ENCODE measurements around the gene ROBO2. TPM values are rescaled to one million over a fixed set of nuclear protein-coding genes. Genes with fewer than 3 reads are reported as not detected.

The ROBO2 gene
- polyA plus RNA-seq, 2 of the 4 experiments (the other 2 are of a cell fraction), result 0.04 TPM; not detected in 1

DNA sequence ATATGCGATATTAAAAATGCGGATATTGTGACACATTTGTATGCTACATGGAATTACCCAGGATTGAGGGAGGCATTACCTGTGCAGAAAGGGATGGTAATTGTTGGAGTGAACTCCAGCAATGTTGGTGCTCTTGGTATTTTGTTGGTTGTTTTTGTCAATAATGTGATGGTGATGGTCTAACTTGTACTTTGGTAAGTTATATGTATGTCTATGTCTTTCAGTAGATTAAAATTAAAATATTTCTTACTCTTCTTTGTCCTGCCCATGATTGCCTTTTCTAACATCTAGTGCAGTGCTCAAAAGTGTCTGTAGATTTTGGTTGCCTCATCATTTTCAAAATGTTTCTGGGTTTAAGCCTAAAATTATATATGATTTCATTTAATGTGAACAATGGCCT is 192.7 kb downstream of the ROBO2 start:
- Histone ChIP-seq H3K4me3 (no peak overlapping the region), H3K9me3 (no peaks in the 10 kb centered on the region), H3K27ac (no peak overlapping the region), H3K4me1 (no peaks in the 10 kb centered on the region), H3K4me2 (no peak overlapping the region)
- 63% methylated on average over 2 of the region's 2 CpGs for whole genome bisulfite sequencing (ENCODE audit: missing lambda C conversion rate)
- FAIRE-seq (no peak), ATAC-seq (no peak), DNase-seq (ENCODE audit: low read depth in 1 of 2, low spot score in 1 of 2) (no peak)
- POLR2A ChIA-PET, result no interaction called here
- TF ChIP-seq, protein P1, sequence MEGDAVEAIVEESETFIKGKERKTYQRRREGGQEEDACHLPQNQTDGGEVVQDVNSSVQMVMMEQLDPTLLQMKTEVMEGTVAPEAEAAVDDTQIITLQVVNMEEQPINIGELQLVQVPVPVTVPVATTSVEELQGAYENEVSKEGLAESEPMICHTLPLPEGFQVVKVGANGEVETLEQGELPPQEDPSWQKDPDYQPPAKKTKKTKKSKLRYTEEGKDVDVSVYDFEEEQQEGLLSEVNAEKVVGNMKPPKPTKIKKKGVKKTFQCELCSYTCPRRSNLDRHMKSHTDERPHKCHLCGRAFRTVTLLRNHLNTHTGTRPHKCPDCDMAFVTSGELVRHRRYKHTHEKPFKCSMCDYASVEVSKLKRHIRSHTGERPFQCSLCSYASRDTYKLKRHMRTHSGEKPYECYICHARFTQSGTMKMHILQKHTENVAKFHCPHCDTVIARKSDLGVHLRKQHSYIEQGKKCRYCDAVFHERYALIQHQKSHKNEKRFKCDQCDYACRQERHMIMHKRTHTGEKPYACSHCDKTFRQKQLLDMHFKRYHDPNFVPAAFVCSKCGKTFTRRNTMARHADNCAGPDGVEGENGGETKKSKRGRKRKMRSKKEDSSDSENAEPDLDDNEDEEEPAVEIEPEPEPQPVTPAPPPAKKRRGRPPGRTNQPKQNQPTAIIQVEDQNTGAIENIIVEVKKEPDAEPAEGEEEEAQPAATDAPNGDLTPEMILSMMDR (IDR thresholded peaks at IDR 0.05), result no peak
- TF ChIP-seq, protein P2, sequence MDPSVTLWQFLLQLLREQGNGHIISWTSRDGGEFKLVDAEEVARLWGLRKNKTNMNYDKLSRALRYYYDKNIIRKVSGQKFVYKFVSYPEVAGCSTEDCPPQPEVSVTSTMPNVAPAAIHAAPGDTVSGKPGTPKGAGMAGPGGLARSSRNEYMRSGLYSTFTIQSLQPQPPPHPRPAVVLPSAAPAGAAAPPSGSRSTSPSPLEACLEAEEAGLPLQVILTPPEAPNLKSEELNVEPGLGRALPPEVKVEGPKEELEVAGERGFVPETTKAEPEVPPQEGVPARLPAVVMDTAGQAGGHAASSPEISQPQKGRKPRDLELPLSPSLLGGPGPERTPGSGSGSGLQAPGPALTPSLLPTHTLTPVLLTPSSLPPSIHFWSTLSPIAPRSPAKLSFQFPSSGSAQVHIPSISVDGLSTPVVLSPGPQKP (IDR thresholded peaks at IDR 0.05; ENCODE audit: low read depth, low read length), result no peak
- TF ChIP-seq HOXB13 (CRISPR knock-in tag; IDR thresholded peaks at IDR 0.05; ENCODE audit: low read depth) (no peak), TFCP2L1 (CRISPR knock-in tag; IDR thresholded peaks at IDR 0.05) (no peak)
- CTCF ChIA-PET, result no interaction called here

DNA sequence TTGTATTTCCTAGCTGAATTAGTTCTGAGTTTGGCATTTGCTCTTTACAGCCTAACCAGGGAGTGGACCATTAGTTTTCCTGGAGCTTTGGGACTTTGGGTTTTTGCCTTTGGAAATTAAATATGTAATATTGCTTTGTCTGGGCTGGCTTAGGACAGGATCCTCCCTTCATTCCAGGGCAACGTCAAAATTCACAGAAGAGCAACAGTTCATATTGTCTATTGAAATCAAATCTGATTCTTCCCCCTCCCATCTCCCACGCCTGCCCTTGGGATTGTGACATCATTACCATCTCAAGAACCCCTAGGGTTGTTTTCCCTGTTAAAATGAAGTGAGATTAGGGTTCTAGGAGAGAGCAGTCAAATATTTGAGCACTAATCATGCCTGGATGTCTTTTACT is 194.1 kb downstream of the ROBO2 start:
- no peak overlapping the region for H3K27ac ChIP-seq
- ChIA-PET POLR2A (no interaction called here), CTCF (no interaction called here)
- no peaks in the 10 kb centered on the region for H3K9me3 ChIP-seq
- WGBS (ENCODE audit: missing lambda C conversion rate), result 2% methylated on average over 2 of the region's 2 CpGs
- H3K4me1 ChIP-seq, result no peaks in the 10 kb centered on the region
- no peak for ATAC-seq
- FAIRE-seq, result no peak
- no peak overlapping the region for H3K4me2 ChIP-seq
- no peak for DNase-seq (ENCODE audit: low read depth in 1 of 2, low spot score in 1 of 2)
- no peak overlapping the region for H3K4me3 ChIP-seq
- TF ChIP-seq POLR2A (IDR thresholded peaks at IDR 0.05; ENCODE audit: low read length), result no peak
- no peak for TF ChIP-seq MAZ (IDR thresholded peaks at IDR 0.05; ENCODE audit: borderline replicate concordance, low read depth, low read length)
- no peak for TF ChIP-seq FOXS1 (CRISPR knock-in tag; IDR thresholded peaks at IDR 0.05)
- TF ChIP-seq BHLHE40 (IDR thresholded peaks at IDR 0.05; ENCODE audit: low read depth, low read length), result no peak
- no peak for TF ChIP-seq PHF8 (IDR thresholded peaks at IDR 0.05; ENCODE audit: borderline replicate concordance, low read depth)
- TF ChIP-seq TP53 (CRISPR knock-in tag; IDR thresholded peaks at IDR 0.05), result no peak
- TF ChIP-seq HEYL (CRISPR knock-in tag; IDR thresholded peaks at IDR 0.05), result no peak

DNA sequence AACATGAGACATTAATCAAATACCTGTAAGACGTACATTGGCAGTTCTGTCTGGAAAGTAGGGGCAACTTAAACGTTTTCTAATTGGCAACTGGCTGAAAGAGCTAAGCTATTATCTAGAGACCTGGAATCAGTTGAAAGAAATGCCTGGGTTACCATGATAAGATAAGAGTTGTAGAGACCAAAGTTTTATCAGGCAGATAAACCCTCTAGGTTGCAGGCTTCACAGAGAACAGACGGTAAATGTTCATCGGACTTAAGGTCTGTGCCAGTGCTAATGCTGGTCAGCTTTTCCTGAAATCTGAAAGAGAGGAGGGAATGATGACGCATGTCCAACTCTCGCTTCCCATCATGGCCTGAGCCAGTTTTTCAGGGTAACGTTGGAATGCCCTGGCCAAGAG is 196.2 kb downstream of the ROBO2 start:
- Histone ChIP-seq H3K4me2 (no peak overlapping the region), H3K9me3 (no peaks in the 10 kb centered on the region), H3K27ac (no peak overlapping the region), H3K4me3 (no peak overlapping the region), H3K4me1 (no peaks in the 10 kb centered on the region)
- POLR2A ChIA-PET, result no interaction called here
- CTCF ChIA-PET, result no interaction called here
- no peak for FAIRE-seq
- TF ChIP-seq, protein P3, sequence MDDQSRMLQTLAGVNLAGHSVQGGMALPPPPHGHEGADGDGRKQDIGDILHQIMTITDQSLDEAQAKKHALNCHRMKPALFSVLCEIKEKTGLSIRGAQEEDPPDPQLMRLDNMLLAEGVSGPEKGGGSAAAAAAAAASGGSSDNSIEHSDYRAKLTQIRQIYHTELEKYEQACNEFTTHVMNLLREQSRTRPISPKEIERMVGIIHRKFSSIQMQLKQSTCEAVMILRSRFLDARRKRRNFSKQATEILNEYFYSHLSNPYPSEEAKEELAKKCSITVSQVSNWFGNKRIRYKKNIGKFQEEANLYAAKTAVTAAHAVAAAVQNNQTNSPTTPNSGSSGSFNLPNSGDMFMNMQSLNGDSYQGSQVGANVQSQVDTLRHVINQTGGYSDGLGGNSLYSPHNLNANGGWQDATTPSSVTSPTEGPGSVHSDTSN (IDR thresholded peaks at IDR 0.05), result no peak
- TF ChIP-seq POLR2A (IDR thresholded peaks at IDR 0.05; ENCODE audit: low read length), result no peak
- no peak for TF ChIP-seq EHMT2 (IDR thresholded peaks at IDR 0.05; ENCODE audit: low read depth)
- TF ChIP-seq, protein P4, sequence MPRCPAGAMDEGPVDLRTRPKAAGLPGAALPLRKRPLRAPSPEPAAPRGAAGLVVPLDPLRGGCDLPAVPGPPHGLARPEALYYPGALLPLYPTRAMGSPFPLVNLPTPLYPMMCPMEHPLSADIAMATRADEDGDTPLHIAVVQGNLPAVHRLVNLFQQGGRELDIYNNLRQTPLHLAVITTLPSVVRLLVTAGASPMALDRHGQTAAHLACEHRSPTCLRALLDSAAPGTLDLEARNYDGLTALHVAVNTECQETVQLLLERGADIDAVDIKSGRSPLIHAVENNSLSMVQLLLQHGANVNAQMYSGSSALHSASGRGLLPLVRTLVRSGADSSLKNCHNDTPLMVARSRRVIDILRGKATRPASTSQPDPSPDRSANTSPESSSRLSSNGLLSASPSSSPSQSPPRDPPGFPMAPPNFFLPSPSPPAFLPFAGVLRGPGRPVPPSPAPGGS (IDR thresholded peaks at IDR 0.05), result no peak
- TF ChIP-seq JUN (IDR thresholded peaks at IDR 0.05), result no peak
- no peak for TF ChIP-seq RNF2 (IDR thresholded peaks at IDR 0.05; ENCODE audit: borderline replicate concordance, low read depth)
- no peak for TF ChIP-seq CBX2 (IDR thresholded peaks at IDR 0.05; ENCODE audit: borderline replicate concordance, low read depth)
- no peak for TF ChIP-seq POLR2AphosphoS2 (conservative IDR thresholded peaks at IDR 0.05; ENCODE audit: low read length)
- no peak for TF ChIP-seq NFE2L2 (conservative IDR thresholded peaks at IDR 0.05; ENCODE audit: low read length)
- no peak for TF ChIP-seq NR3C1 (IDR thresholded peaks at IDR 0.05)
- no peak for TF ChIP-seq CHD2 (IDR thresholded peaks at IDR 0.05; ENCODE audit: low read length, partially characterized antibody)
- no peak for TF ChIP-seq CHD4 (IDR thresholded peaks at IDR 0.05; ENCODE audit: borderline replicate concordance)
- TF ChIP-seq ZSCAN20 (CRISPR knock-in tag; IDR thresholded peaks at IDR 0.05), result no peak
- TF ChIP-seq, protein P2 (IDR thresholded peaks at IDR 0.05; ENCODE audit: low read depth, low read length), result no peak
- no peak for TF ChIP-seq EP300 (IDR thresholded peaks at IDR 0.05)
- 33% methylated on average over 7 of the region's 7 CpGs for WGBS (ENCODE audit: missing lambda C conversion rate)
- no peak for DNase-seq (ENCODE audit: low read depth in 1 of 2, low spot score in 1 of 2)
- ATAC-seq, result no peak
